Cerebellar cortex (tissue), 1 donor: Measurements from ENCODE around the gene TMEM191B.
"Not testable (repeated sequence)": the region's sequence is repeated elsewhere in the genome, so short reads cannot be mapped to it uniquely, and the experiment has no call there.

ENCODE experiments used
- DNase-seq: peaks from one replicate; pipeline ENCODE4 v3.0.0-alpha.2; 2015; ENCODE audit warnings: low spot score

The TMEM191B gene

DNA sequence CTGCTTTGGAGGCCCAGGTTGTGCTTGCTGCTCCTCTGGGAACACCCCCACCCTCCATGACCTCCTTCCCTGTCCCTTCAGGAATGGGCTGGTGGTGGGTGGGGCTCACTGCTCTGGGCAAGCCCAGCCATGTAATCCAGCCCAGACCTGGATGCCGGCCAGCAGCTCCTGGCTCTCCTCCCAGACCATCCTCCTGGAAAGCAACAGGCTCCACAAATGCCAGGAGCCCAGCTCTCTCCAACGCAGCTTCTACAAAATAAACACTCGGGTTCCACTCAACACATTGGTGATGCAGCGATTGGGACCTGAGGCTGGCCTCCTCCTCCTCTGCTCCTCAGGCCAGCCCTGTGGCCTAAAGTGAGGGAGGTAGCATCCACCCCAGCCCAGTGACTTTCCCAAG, 30.9 kb downstream of the TMEM191B start:
- not testable (repeated sequence) for DNase-seq

DNA sequence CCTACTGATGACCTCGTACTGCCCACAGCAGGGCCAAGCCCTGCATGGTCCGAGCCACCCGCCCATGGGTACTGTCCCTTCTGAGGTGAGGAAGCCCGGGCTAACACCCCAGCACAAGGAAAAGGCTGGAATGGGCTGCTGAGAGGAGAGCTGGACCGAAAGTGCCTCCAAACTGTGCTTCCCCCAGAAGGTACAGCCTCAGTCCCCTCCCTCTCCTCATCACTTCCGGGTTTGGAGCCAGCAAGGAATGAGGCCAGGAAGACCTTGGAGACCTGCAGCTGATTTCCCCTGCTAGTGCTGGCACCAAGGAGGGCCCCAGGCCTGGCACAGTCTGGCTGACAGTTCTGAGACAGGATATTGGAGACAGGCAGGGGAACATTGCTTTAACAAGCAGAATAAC, 31.3 kb downstream of the TMEM191B start:
- DNase-seq, result not testable (repeated sequence)

DNA sequence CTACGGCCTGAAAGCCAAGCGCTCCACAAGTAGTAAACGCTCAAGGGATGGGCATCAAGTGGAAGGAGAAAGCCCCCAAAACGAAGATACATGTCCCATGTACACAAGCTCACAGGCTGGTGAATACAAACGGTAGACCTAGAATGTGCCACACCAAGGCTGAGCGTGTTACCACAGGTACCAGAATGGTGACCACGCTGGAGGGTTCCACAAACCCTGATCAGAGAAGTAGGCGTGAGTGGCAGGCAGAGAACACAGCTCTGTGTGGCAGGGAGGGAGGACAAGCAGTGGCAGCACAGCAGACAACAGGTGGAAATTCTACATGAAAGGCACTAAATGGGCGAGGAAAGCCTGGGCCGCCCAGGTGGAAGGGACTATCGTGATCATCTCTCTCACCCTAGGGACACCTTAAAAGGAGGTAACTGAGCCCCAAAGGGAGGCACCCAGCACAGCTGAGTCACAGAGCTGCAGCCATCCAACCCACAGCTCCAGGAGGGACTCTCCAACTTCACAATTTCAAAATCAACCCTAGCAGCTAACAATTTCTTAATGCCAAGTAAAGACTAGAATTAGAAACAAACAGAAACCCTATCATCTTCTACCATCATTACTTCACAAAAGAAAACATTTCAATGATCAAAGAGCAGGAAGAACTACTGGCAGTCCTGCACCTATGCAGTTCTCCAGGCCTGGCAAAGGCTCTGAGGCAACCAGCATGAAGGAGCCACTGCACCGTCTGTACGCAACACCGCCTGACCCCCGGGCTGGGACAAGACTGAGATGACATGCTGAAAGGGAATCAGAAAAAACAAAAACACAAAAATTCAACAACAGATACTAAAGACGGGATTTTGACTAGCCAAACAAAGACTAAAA, 32.7 kb downstream of the TMEM191B start:
- DNase-seq, result not testable (repeated sequence)

DNA sequence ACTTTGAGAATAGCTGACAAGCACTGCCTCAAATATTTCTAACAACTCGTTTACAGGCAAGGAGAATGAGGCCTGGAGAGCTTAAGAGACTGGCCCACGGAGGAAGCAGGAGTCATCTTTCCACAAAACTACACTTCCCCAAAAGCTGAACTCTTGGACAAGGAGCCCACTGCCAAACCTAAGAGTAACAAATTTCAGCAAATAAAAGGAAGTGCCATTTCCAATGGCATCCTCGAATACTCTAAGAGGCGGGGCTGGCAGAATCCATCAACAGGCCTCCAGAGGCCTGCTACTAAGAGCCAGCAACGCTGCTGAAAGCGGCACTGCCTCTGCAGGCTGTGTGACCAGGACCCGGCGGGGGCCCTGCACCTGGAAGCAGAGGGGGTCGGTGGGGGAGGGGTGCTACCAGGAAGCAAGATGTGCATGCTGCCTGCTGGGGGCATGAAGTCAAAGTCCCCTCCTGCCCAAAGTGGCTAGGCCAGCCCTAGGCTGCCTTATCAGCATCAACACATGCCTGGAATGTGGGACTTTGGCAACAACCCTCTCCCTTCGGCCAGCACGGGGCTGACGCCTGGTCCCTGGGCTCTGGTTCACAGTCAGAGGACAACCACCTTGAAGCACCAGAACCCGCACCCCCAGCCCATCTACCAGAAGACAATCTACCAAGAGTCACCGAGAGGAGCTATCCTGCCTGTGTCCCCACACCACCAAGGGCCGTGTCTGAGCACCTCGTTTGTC, 43.1 kb downstream of the TMEM191B start:
- not testable (repeated sequence) for DNase-seq

DNA sequence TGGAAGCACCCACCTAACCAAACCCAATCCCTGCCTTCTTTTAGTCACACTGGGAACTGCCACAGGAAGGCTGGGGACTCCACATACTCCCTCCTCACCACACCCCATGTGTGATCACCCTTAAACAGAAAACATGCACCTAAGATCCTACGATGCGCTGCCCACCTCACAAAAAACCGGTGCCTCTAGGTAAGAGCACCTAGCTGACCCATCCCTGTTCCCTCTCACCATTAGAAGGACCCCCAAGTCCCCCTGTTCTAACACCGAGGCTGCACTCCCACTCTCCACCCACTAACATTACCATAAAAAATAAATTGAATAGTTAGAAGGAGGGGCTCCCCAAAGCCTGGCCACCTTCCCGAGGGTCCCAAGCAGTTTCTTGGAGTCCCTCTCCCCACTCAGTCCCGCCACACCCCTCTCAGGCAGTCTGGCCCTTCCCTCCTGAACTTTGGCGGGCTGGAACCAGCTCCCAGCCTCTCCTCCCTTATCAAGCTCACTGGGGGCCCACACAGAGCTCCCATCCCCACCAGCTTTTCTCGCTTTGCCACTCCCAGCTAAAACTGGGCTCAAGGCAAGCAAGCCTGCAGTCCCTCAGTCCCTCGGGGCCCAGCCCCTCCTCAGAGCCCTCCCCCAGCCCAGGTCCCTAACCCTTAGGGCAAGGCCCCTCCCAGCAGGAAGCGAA, 46.0 kb downstream of the TMEM191B start:
- not testable (repeated sequence) for DNase-seq

DNA sequence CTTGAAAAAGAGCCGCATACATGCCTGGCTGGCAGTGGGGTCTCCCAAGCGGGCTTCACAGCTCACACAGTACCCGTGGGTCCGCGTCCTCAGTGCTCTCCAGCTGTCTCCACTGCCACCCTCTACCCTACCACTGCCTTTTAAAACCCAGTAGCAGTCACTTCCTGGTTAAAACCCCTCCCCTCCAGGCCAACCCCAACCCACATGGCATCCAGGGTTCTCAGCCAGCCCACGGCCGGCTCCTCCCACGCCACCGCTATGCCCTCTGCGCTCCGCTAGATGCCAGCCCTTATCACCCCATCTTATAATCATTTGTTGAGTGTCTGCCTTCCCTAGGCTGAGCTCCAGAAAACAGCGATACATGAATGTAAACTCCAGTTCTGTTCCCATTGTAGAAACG, 47.0 kb downstream of the TMEM191B start:
- not testable (repeated sequence) for DNase-seq

DNA sequence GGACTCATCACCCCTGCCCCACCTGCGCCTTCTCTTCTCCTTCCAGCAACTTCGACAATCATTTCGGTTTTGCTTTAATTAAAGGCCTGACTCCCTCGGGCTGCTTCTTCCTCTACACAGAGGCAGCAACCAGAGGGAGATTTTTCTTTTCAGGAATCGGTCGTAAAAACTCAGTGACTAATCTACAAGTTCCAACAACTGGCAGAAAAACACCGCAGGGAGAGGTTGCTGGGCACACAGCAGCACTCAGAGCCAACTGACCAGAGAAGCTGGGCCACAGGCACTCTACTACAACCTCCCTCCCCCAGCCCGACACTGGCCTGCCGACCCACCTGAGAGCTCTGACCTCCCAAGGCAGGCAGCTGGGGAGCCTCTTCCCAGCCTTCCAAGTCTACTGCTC, 48.1 kb downstream of the TMEM191B start:
- not testable (repeated sequence) for DNase-seq

DNA sequence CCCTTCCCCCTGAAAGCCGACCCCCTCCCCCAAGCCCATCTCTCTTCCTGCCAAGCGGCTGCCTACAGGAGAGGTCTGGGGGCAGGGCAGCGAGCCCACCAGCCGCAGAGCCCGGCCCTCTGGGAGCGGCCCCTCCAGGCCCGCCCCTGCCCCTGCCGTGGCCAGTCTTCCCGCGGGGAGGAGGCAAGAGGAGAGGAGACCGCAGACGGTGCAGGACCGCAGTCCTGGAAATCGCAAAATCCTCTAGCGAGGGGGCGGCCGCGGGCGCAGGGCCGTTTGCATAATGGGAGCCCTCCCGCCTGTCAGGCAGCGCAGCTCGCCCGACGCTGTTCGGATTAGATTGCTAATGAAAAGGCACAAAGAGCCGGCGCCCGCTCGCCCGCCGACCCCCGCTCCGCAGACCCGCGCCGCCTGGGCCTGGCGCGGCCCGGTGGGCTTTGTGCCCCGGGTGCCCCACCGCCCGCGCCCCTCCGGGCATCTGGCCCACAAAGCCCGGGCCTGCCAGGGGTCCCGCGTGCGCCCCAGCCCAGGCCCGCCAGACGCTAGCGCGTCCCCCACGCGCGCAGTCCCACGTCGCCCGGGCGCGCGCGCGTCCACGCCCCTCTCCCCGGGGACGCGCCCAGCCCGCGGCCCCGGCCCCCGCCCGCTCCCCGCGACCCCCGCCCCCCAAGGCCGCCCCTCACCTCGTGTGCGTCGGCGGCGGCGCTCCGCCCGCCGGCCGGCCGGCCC, 49.7 kb downstream of the TMEM191B start:
- not testable (repeated sequence) for DNase-seq

DNA sequence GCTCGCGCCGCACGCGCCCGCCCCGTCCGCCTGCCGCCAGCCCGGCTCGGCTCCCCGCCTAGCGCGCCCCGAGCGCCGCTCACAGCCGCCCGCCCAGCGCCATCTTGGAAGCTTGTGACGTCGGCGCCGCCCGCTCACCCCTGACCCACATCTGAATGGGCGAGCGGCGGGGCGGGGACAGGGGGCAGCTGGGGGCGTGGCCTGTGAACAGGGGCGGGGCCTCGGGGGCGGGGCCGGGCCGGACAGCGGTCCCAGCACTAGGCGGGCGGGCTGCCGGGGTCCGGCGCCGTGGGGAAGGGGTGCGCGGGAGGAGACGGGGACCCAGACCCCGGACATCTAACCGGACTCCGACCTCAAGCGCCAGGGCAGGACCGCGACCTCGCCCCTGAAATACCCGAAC, 50.2 kb downstream of the TMEM191B start:
- peak; percentile 0 for DNase-seq
